Naive thymus-derived CD4-positive, alpha-beta T cell (primary cell): ENCODE data around the gene HHIPL1. TPM values are rescaled to one million over a fixed set of nuclear protein-coding genes. Genes with fewer than 3 reads are reported as not detected.

Experiments used
- ATAC-seq: fragments of 150-1000 bp; cut with Tn5 transposase; 2 replicates; pipeline ENCODE4 v1.10.0; 2021; ENCODE audit warnings: mild to moderate bottlenecking, moderate library complexity
- CTCF ChIA-PET: fragments of 350-600 bp; sonication (Branson Sonifier 250); formaldehyde crosslinking; loops from one replicate; lab custom pipeline; 2021; ENCODE audit warnings: antibody characterized with exemption; lab: Charles Lee
- POLR2A ChIA-PET: fragments of 350-600 bp; sonication (Branson Sonifier 250); formaldehyde crosslinking; loops from one replicate; lab custom pipeline; 2021; ENCODE audit warnings: antibody characterized with exemption, inconsistent platforms; lab: Charles Lee
- DNase-seq, 9 donors: peaks; one replicate each; pipeline versions ENCODE4 v3.0.0 to v3.0.0-alpha.2; 2020 to 2022; ENCODE audit warnings: mixed read lengths in 1 of 9
- H3K27ac ChIP-seq: one replicate; pipeline ENCODE4 v1.7.0; 2013; ENCODE audit warnings: mild to moderate bottlenecking, low read depth, low read length, moderate library complexity
- H3K27me3 ChIP-seq, 2 donors: one replicate each; pipeline ENCODE4 v1.7.0; 2013; ENCODE audit warnings: low read length in 2 of 2, mild to moderate bottlenecking in 2 of 2, moderate library complexity in 2 of 2; ENCODE audit not compliant: control insufficient read depth in 2 of 2, insufficient read depth in 2 of 2
- H3K36me3 ChIP-seq, 3 experiments: 1 replicate in 2 of 3; 2 replicates in 1 of 3; pipeline ENCODE4 v1.7.0; 2013; ENCODE audit warnings: low read length in 3 of 3, mild to moderate bottlenecking in 3 of 3, moderate library complexity in 1 of 3; ENCODE audit not compliant: insufficient read depth in 3 of 3, control insufficient read depth in 2 of 3
- H3K4me1 ChIP-seq, 2 donors: one replicate each; pipeline ENCODE4 v1.7.0; 2013; ENCODE audit warnings: low read length in 2 of 2, mild to moderate bottlenecking in 2 of 2, moderate library complexity in 1 of 2; ENCODE audit not compliant: control insufficient read depth in 2 of 2, insufficient read depth in 2 of 2
- H3K4me3 ChIP-seq: 2 replicates; pipeline ENCODE4 v1.7.0; 2013; ENCODE audit warnings: mild to moderate bottlenecking, low read length
- H3K9me3 ChIP-seq, 3 experiments: 1 replicate in 2 of 3; 2 replicates in 1 of 3; pipeline ENCODE4 v1.7.0; 2013; ENCODE audit warnings: low read length in 3 of 3; ENCODE audit not compliant: control insufficient read depth in 2 of 3
- H3K27ac Mint-ChIP-seq, 9 donors: one replicate each; pipeline ENCODE4 v1.8.0; 2020 to 2022; ENCODE audit warnings: mixed read lengths in 9 of 9, mild to moderate bottlenecking in 8 of 9, moderate library complexity in 5 of 9, inconsistent platforms in 2 of 9
- H3K27me3 Mint-ChIP-seq, 5 donors: one replicate each; pipeline ENCODE4 v1.8.0; 2021 to 2022; ENCODE audit warnings: mixed read lengths in 5 of 5, mild to moderate bottlenecking in 1 of 5
- H3K36me3 Mint-ChIP-seq, 5 donors: one replicate each; pipeline ENCODE4 v1.8.0; 2020 to 2022; ENCODE audit warnings: mixed read lengths in 5 of 5, mild to moderate bottlenecking in 3 of 5, inconsistent platforms in 1 of 5
- H3K4me1 Mint-ChIP-seq, 7 donors: one replicate each; pipeline ENCODE4 v1.8.0; 2020 to 2022; ENCODE audit warnings: mixed read lengths in 7 of 7, mild to moderate bottlenecking in 3 of 7, inconsistent platforms in 1 of 7
- H3K4me3 Mint-ChIP-seq, 10 donors: one replicate each; pipeline ENCODE4 v1.8.0; 2020 to 2022; ENCODE audit warnings: mild to moderate bottlenecking in 10 of 10, mixed read lengths in 10 of 10, moderate library complexity in 6 of 10, inconsistent platforms in 2 of 10
- H3K9me3 Mint-ChIP-seq, 11 donors: one replicate each; pipeline ENCODE4 v1.8.0; 2020 to 2022; ENCODE audit warnings: mixed read lengths in 11 of 11, mild to moderate bottlenecking in 4 of 11, inconsistent platforms in 1 of 11, moderate library complexity in 1 of 11
- intact Hi-C, 2 donors: fragments of 100-400 bp; cut with micrococcal nuclease; formaldehyde crosslinking; loops; one replicate each; pipeline ENCODE4 v1.15.1; 2023
- polyA plus RNA-seq, 2 donors: library from polyadenylated mRNA; unstranded; fragments of 300-500 nt; fragmentation: Illumina TruSeq; gene quantifications; one replicate each; pipeline ENCODE4 v1.2.3, GENCODE V29; 2021
- total RNA-seq, 6 experiments: library from RNA in 5 of 6; stranded (reverse) in 5 of 6; gene quantifications; 1 replicate in 5 of 6; 2 replicates in 1 of 6; pipeline ENCODE4 v1.2.3 and lab custom pipeline; 2021 to 2026

The HHIPL1 gene
- total and polyA plus RNA-seq, 7 experiments from 2014 or later, result 0.40 to 0.41 TPM; not detected in 5

- no peak overlapping the region for H3K27ac Mint-ChIP-seq
- CTCF ChIA-PET, result no interaction called here
- no peaks in the 10 kb centered on the region for H3K9me3 Mint-ChIP-seq
- peaks cover 10 to 33% (median 23%) of the 10 kb centered on the region in 5 donors for H3K27me3 Mint-ChIP-seq
- no peak overlapping the region for H3K4me3 Mint-ChIP-seq
- no peaks in the 10 kb centered on the region for H3K36me3 ChIP-seq
- no peaks in the 10 kb centered on the region for H3K9me3 ChIP-seq
- no peak overlapping the region for H3K27ac ChIP-seq
- H3K4me1 ChIP-seq, result no peaks in the 10 kb centered on the region
- no peak overlapping the region for H3K4me3 ChIP-seq
- H3K27me3 ChIP-seq, result no peaks in the 10 kb centered on the region
- POLR2A ChIA-PET, result no interaction called here
- intact Hi-C loops, result no loop called here
- no peak for DNase-seq
- peaks cover 0 to 4% (median 2%) of the 10 kb centered on the region in 7 donors for H3K4me1 Mint-ChIP-seq
- H3K36me3 Mint-ChIP-seq, result no peaks in the 10 kb centered on the region
- ATAC-seq, result no peak
Observed at GRCh38 chr14:99616832-99617800, 27.8 kb upstream of the HHIPL1 start.

DNA sequence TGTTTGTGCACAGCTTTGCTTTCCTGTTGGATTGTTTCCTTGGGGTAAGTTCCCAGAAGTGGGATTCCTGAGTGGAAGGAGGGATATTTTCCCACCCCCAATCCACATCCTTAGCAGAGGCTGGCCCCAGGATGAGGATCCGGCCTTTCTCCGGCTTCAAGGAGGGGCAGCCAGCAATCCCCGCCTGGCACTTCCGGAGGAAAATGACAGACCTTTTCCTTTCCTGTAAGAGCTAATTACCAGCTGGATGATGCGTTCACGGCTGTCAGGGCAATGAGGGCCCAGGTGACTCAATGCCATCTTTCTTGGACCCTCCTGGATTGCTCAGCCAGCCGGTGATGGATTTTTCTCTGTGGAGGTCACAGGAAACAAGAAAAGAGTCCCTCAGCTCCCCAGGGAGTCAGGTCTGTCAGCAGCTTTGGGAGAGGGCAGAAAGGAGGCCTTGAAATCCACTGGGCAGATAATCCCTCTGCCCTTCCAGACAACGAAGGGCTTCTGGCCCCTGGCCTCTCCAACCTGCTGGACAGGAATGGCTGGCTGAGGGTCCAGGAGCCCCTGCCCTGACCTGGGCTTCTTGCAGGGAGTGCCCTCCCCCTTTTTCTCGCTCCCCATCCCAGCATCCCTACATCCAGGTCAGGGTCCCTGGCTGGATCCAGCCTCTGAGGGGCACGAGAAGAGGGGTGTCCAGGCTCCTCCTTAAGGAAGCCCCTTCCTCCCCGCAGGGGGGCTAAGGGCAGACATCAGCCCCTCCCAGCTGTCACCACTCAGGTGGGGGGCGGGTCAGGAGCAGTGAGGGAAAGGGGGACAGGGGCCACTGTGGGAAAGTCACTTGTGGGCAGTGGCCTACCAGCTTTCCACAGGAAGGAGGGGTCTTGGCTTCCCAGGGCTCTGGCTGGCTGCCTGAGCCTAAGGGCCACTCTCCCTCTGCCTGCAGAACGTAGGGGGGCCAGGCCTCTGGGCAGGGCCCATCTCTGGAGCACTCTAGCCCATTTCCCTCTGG, 24.8 kb upstream of the HHIPL1 start:
- POLR2A ChIA-PET, result no interaction called here
- H3K27ac ChIP-seq, result no peak overlapping the region
- no peak overlapping the region for H3K4me3 ChIP-seq
- H3K36me3 Mint-ChIP-seq, result no peaks in the 10 kb centered on the region
- peaks cover 21 to 51% (median 34%) of the 10 kb centered on the region in 5 donors for H3K27me3 Mint-ChIP-seq
- peaks cover 0 to 4% (median 2%) of the 10 kb centered on the region in 7 donors for H3K4me1 Mint-ChIP-seq
- H3K4me1 ChIP-seq, result no peaks in the 10 kb centered on the region
- H3K27ac Mint-ChIP-seq, result no peak overlapping the region
- CTCF ChIA-PET, result interaction anchor here (1.4 kb wide), 1 partner anchor 96 kb away, joined by 3 read pairs; no protein-coding TSS in a partner anchor
- H3K4me3 Mint-ChIP-seq, result no peak overlapping the region
- no peaks in the 10 kb centered on the region for H3K27me3 ChIP-seq
- H3K9me3 Mint-ChIP-seq, result no peaks in the 10 kb centered on the region
- H3K9me3 ChIP-seq, result no peaks in the 10 kb centered on the region
- no peaks in the 10 kb centered on the region for H3K36me3 ChIP-seq
- no peak for DNase-seq
- ATAC-seq, result no peak
- intact Hi-C loops, result no loop called here

DNA sequence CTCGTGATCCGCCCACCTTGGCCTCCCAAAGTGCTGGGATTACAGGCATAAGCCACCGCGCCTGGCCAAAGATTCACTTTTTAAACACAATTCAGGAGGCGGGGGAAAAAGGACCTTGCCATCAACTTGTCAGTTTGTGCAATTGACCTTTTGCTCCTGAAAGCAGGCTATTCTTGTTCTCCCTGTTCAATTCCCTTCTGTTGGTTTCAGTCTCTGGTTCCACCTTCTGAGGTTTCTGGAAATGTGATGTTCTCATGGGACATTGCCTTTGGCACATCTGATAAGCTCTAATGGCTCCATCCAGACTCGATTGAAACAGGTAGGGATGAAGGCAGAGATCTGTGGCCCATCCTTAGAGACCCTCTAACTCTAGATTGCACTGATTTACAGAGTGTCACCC, 23.0 kb upstream of the HHIPL1 start:
- ChIA-PET CTCF (interaction anchor here (1.1 kb wide), 1 partner anchor 96 kb away, joined by 3 read pairs; no protein-coding TSS in a partner anchor), POLR2A (interaction anchor here (1.3 kb wide), 1 partner anchor 16 kb away, joined by 3 read pairs; no protein-coding TSS in a partner anchor)
- Mint-ChIP-seq H3K4me1 (peaks cover 0 to 4% (median 0%) of the 10 kb centered on the region in 7 donors), H3K36me3 (no peaks in the 10 kb centered on the region), H3K27ac (no peak overlapping the region), H3K9me3 (no peaks in the 10 kb centered on the region), H3K4me3 (no peak overlapping the region), H3K27me3 (peaks cover 8 to 45% (median 21%) of the 10 kb centered on the region in 5 donors)
- intact Hi-C loops, result no loop called here
- no peak for ATAC-seq
- Histone ChIP-seq H3K27ac (no peak overlapping the region), H3K4me1 (no peaks in the 10 kb centered on the region), H3K27me3 (peaks cover 0 to 4% of the 10 kb centered on the region in 2 donors), H3K9me3 (no peaks in the 10 kb centered on the region), H3K4me3 (no peak overlapping the region), H3K36me3 (no peaks in the 10 kb centered on the region)
- DNase-seq, result no peak

DNA sequence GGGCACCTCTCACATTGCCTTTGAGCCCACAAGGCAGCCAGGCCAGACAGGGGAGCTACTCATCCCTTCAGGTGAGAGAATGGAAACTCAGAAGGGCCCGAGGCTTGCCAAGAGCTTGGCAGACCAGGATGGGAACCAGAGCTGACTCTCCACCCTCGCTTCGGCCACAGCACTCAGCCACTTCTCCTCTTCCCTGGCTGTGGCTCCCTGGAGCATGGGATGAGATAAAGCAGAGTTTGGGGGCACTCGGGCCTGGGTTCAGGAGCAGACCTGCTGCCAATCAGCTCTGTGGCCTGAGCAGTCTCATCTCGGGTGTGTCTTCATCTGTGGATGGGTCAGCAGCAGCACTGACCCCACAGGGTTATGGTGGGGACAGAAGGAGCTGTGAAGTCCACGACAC, 20.9 kb upstream of the HHIPL1 start:
- Mint-ChIP-seq H3K36me3 (no peaks in the 10 kb centered on the region), H3K27ac (no peak overlapping the region), H3K4me1 (peaks cover 0 to 6% (median 2%) of the 10 kb centered on the region in 7 donors), H3K27me3 (peaks cover 1 to 46% (median 18%) of the 10 kb centered on the region in 5 donors), H3K9me3 (no peaks in the 10 kb centered on the region), H3K4me3 (no peak overlapping the region)
- DNase-seq, result no peak
- CTCF ChIA-PET, result no interaction called here
- ATAC-seq, result no peak
- H3K36me3 ChIP-seq, result no peaks in the 10 kb centered on the region
- intact Hi-C loops, result no loop called here
- no peaks in the 10 kb centered on the region for H3K4me1 ChIP-seq
- H3K4me3 ChIP-seq, result no peak overlapping the region
- H3K27me3 ChIP-seq, result peaks cover 0 to 4% of the 10 kb centered on the region in 2 donors
- no peaks in the 10 kb centered on the region for H3K9me3 ChIP-seq
- no peak overlapping the region for H3K27ac ChIP-seq
- POLR2A ChIA-PET, result no interaction called here

GRCh38 chr14:99624971-99625370, 20.0 kb upstream of the HHIPL1 start:
- H3K9me3 Mint-ChIP-seq, result no peaks in the 10 kb centered on the region
- DNase-seq, result no peak
- peaks cover 2 to 41% (median 18%) of the 10 kb centered on the region in 5 donors for H3K27me3 Mint-ChIP-seq
- Histone ChIP-seq H3K4me1 (no peaks in the 10 kb centered on the region), H3K9me3 (no peaks in the 10 kb centered on the region), H3K27me3 (peaks cover 0 to 4% of the 10 kb centered on the region in 2 donors), H3K27ac (no peak overlapping the region), H3K4me3 (no peak overlapping the region), H3K36me3 (no peaks in the 10 kb centered on the region)
- H3K27ac Mint-ChIP-seq, result no peak overlapping the region
- ChIA-PET CTCF (no interaction called here), POLR2A (no interaction called here)
- H3K36me3 Mint-ChIP-seq, result no peaks in the 10 kb centered on the region
- ATAC-seq, result no peak
- intact Hi-C loops, result no loop called here
- H3K4me1 Mint-ChIP-seq, result peaks cover 0 to 4% (median 3%) of the 10 kb centered on the region in 7 donors
- no peak overlapping the region for H3K4me3 Mint-ChIP-seq

- ATAC-seq (no peak), DNase-seq (no peak)
- Histone ChIP-seq H3K36me3 (no peaks in the 10 kb centered on the region), H3K4me3 (no peak overlapping the region), H3K9me3 (no peaks in the 10 kb centered on the region), H3K27me3 (peaks cover 0 to 4% of the 10 kb centered on the region in 2 donors), H3K4me1 (no peaks in the 10 kb centered on the region), H3K27ac (no peak overlapping the region)
- intact Hi-C loops, result no loop called here
- ChIA-PET CTCF (interaction anchor here (0.6 kb wide), 1 partner anchor 30 kb away, joined by 3 read pairs; no protein-coding TSS in a partner anchor), POLR2A (no interaction called here)
- H3K9me3 Mint-ChIP-seq, result no peaks in the 10 kb centered on the region
- peaks cover 0 to 4% (median 2%) of the 10 kb centered on the region in 7 donors for H3K4me1 Mint-ChIP-seq
- no peaks in the 10 kb centered on the region for H3K36me3 Mint-ChIP-seq
- no peak overlapping the region for H3K4me3 Mint-ChIP-seq
- H3K27me3 Mint-ChIP-seq, result peaks cover 2 to 41% (median 18%) of the 10 kb centered on the region in 5 donors
- H3K27ac Mint-ChIP-seq, result no peak overlapping the region
Observed at GRCh38 chr14:99625476-99625875, 19.5 kb upstream of the HHIPL1 start.
